HCT116 (cell line): ENCODE results near the gene ERVFRD-1. TPM values are rescaled to one million over a fixed set of nuclear protein-coding genes. Genes with fewer than 3 reads are reported as not detected.

Source experiments
- ATAC-seq: fragments of 200-7000 bp; cut with Tn5 transposase; 2 replicates; pipeline ENCODE4 v1.9.1; 2020; ENCODE audit warnings: mild to moderate bottlenecking, moderate library complexity
- BruUV-seq: library from RNA; stranded (reverse); fragments of 400-500 nt; replicated peaks from 2 replicates; lab custom pipeline; 2021; lab: Mats Ljungman, UMichigan
- CTCF ChIA-PET: fragments of 300-600 bp; sonication (Branson Sonifier 250); formaldehyde crosslinking; loops from one replicate; lab custom pipeline; 2021; ENCODE audit warnings: antibody characterized with exemption; lab: Charles Lee
- POLR2A ChIA-PET: fragments of 300-600, 350-600 bp; sonication (Branson Sonifier 250); formaldehyde crosslinking; loops from one replicate; lab custom pipeline; 2021; ENCODE audit warnings: antibody characterized with exemption; lab: Charles Lee
- RAD21 ChIA-PET, 2 experiments: fragments of 300-600 bp; sonication (Branson Sonifier 250); formaldehyde crosslinking; loops; one replicate each; lab custom pipeline; 2023; ENCODE audit warnings: low total read pairs in 2 of 2; ENCODE audit not compliant: uncharacterized antibody in 2 of 2, unreplicated experiment in 2 of 2, low non-redundant PET in 1 of 2; lab: Charles Lee
- DNase-seq: peaks from one replicate; pipeline ENCODE4 v3.0.0-alpha.2; 2010; ENCODE audit warnings: low read depth, low spot score
- H2AFZ ChIP-seq: fragments of 200-600 bp; shearing (Covaris generic), sonication (generic); 2 replicates; pipeline ENCODE4 v1.6.1; 2017; ENCODE audit warnings: low read depth, mixed run types, mixed read lengths, antibody characterized with exemption, low read length; ENCODE audit not compliant: poor library complexity, severe bottlenecking
- H3K27ac ChIP-seq: 2 replicates; pipeline ENCODE4 v1.5.1; 2012; ENCODE audit warnings: low read depth, low read length
- H3K27me3 ChIP-seq: fragments of 200-600 bp; sonication (generic); 2 replicates; pipeline ENCODE4 v1.6.1; 2016; ENCODE audit warnings: mixed run types, low read length, mixed read lengths; ENCODE audit not compliant: insufficient read depth
- H3K36me3 ChIP-seq, 2 experiments: fragments of 200-500 bp in 1 of 2; fragments of 200-600 bp in 1 of 2; sonication (Bioruptor generic) in 1 of 2; sonication (generic) in 1 of 2; 2 replicates each; pipeline versions ENCODE4 v1.5.1 to v1.6.1; 2014 to 2016; ENCODE audit warnings: low read length in 2 of 2, inconsistent platforms in 1 of 2, mixed read lengths in 1 of 2, mixed run types in 1 of 2; ENCODE audit not compliant: insufficient read depth in 2 of 2, control insufficient read depth in 1 of 2
- H3K4me1 ChIP-seq, 2 experiments: fragments of 200-600 bp in 1 of 2; sonication (generic) in 1 of 2; 2 replicates each; pipeline versions ENCODE4 v1.5.1 to v1.6.1; 2012 to 2017; ENCODE audit warnings: low read length in 2 of 2, inconsistent platforms in 1 of 2, mild to moderate bottlenecking in 1 of 2, mixed read lengths in 1 of 2, mixed run types in 1 of 2, moderate library complexity in 1 of 2; ENCODE audit not compliant: insufficient read depth in 2 of 2, control insufficient read depth in 1 of 2
- H3K4me2 ChIP-seq: fragments of 200-600 bp; sonication (generic); 2 replicates; pipeline ENCODE4 v1.6.1; 2017; ENCODE audit warnings: mixed run types, low read length, mixed read lengths
- H3K4me3 ChIP-seq, 2 experiments: fragments of 200-600 bp in 1 of 2; sonication (generic) in 1 of 2; replicated peaks in 1 of 2; 2 replicates each; pipeline ENCODE4 v1.5.1; 2011 to 2016; ENCODE audit warnings: low read length in 2 of 2, control low read depth in 1 of 2, low read depth in 1 of 2, mild to moderate bottlenecking in 1 of 2, mixed read lengths in 1 of 2, mixed run types in 1 of 2
- H3K79me2 ChIP-seq: fragments of 200-600 bp; sonication (generic); 2 replicates; pipeline ENCODE4 v1.6.1; 2017; ENCODE audit warnings: mild to moderate bottlenecking, mixed run types, low read length, moderate library complexity, mixed read lengths; ENCODE audit not compliant: insufficient read depth
- H3K9ac ChIP-seq: fragments of 200-600 bp; sonication (generic); 2 replicates; pipeline ENCODE4 v1.6.1; 2016; ENCODE audit warnings: low read length, mixed read lengths
- H3K9me2 ChIP-seq: fragments of 200-600 bp; sonication (generic), shearing (Covaris generic); 2 replicates; pipeline ENCODE4 v1.6.1; 2017; ENCODE audit warnings: mixed run types, mild to moderate bottlenecking, moderate library complexity; ENCODE audit not compliant: insufficient read depth
- H3K9me3 ChIP-seq, 2 experiments: fragments of 200-500 bp in 1 of 2; fragments of 200-600 bp in 1 of 2; sonication (Bioruptor generic) in 1 of 2; sonication (generic) in 1 of 2; 2 replicates each; pipeline ENCODE4 v1.6.1; 2014 to 2017; ENCODE audit warnings: low read length in 2 of 2, mixed read lengths in 2 of 2, inconsistent platforms in 1 of 2, low read depth in 1 of 2, mild to moderate bottlenecking in 1 of 2, mixed run types in 1 of 2, moderate library complexity in 1 of 2; ENCODE audit not compliant: control insufficient read depth in 1 of 2, insufficient read depth in 1 of 2
- H4K20me1 ChIP-seq: fragments of 200-600 bp; sonication (generic), shearing (Covaris generic); 2 replicates; pipeline ENCODE4 v1.6.1; 2017; ENCODE audit warnings: mixed run types, mild to moderate bottlenecking, moderate library complexity; ENCODE audit not compliant: insufficient read depth
- ATF3 ChIP-seq: IDR thresholded peaks from 2 replicates; pipeline ENCODE4 v1.6.1; 2012
- CBX3 ChIP-seq: IDR thresholded peaks from 2 replicates; pipeline ENCODE4 v1.6.1; 2012; ENCODE audit warnings: low read depth
- CEBPB ChIP-seq: IDR thresholded peaks from 2 replicates; pipeline ENCODE4 v1.6.1; 2012; ENCODE audit warnings: low read depth
- EGR1 ChIP-seq: IDR thresholded peaks from 2 replicates; pipeline ENCODE4 v1.6.1; 2012; ENCODE audit warnings: low read depth
- ELF1 ChIP-seq: IDR thresholded peaks from 2 replicates; pipeline ENCODE4 v1.6.1; 2012; ENCODE audit warnings: low read depth, borderline replicate concordance
- EZH2phosphoT487 ChIP-seq: fragments of 200-600 bp; IDR thresholded peaks from 2 replicates; pipeline ENCODE4 v1.6.1; 2018; ENCODE audit warnings: antibody characterized with exemption, borderline replicate concordance
- FOSL1 ChIP-seq: IDR thresholded peaks from 2 replicates; pipeline ENCODE4 v1.6.1; 2012; ENCODE audit warnings: low read depth
- JUND ChIP-seq: IDR thresholded peaks from 2 replicates; pipeline ENCODE4 v1.6.1; 2012
- POLR2AphosphoS5 ChIP-seq: IDR thresholded peaks from 2 replicates; pipeline ENCODE4 v1.6.1; 2011; ENCODE audit warnings: mild to moderate bottlenecking, low read depth, low read length, moderate library complexity
- RAD21 ChIP-seq: IDR thresholded peaks from 2 replicates; pipeline ENCODE4 v1.6.1; 2012; ENCODE audit warnings: low read depth, mild to moderate bottlenecking
- REST ChIP-seq: IDR thresholded peaks from 2 replicates; pipeline ENCODE4 v1.6.1; 2012; ENCODE audit warnings: low read depth
- SIN3A ChIP-seq: IDR thresholded peaks from 2 replicates; pipeline ENCODE4 v1.6.1; 2012; ENCODE audit warnings: low read depth
- SRF ChIP-seq: IDR thresholded peaks from 2 replicates; pipeline ENCODE4 v1.6.1; 2012; ENCODE audit warnings: low read depth
- TCF7L2 ChIP-seq: IDR thresholded peaks from 2 replicates; pipeline ENCODE4 v1.7.0; 2011; ENCODE audit warnings: borderline replicate concordance, inconsistent platforms; ENCODE audit not compliant: insufficient read depth, insufficient read length; ENCODE audit errors: extremely low read depth
- ZFX ChIP-seq: fragments of 450-650 bp; IDR thresholded peaks from 2 replicates; pipeline ENCODE4 v1.6.1; 2017
- intact Hi-C: fragments of 100-400 bp; cut with micrococcal nuclease; formaldehyde crosslinking; loops from 2 replicates; pipeline ENCODE4 v1.10.0; 2022
- total RNA-seq: library from RNA; stranded (reverse); gene quantifications from one replicate; pipeline ENCODE4 v1.2.1, GENCODE V29; 2021; ENCODE audit not compliant: unreplicated experiment

ERVFRD-1 gene
- total RNA-seq, 1 experiment from 2014 or later, result not detected

DNA sequence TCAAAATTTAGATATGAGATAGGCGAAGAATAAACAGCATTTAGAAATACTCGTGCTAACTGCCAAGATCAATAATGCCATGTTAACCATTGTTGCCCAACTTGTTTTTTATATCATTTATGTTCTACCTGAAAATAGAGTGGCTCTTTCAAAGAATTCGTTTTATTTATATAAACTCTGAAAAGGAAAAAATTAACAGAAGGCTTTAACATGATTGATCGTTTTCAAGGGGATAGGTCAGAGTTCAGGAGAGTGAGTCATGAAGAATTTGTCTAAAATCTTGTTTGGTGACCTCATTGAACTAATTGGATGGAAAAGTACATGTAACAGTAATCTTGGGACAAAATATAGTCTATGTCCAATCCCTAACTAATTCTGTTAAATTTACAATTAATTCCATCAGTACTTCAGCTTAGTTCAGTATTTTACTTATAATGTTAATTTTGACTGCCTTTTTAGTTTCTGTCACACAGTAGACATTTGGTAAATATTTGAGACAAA lies 56.3 kb downstream of the ERVFRD-1 start:
- H3K4me2 ChIP-seq, result no peak overlapping the region

More for the DNA sequence above, 56.3 kb downstream of the ERVFRD-1 start:
- H3K27ac ChIP-seq, result no peak overlapping the region
- BruUV-seq, result no TSS peak
- POLR2A ChIA-PET, result no interaction called here
- H3K9me2 ChIP-seq, result no peaks in the 10 kb centered on the region
- H3K4me3 ChIP-seq, result no peak overlapping the region
- CTCF ChIA-PET, result interaction anchor here (1.2 kb wide), 1 partner anchor 14 kb away, joined by 4 read pairs; no protein-coding TSS in a partner anchor
- no peaks in the 10 kb centered on the region for H3K36me3 ChIP-seq
- no peak overlapping the region for H3K9ac ChIP-seq
- H3K79me2 ChIP-seq, result no peaks in the 10 kb centered on the region
- intact Hi-C loops, result no loop called here
- H4K20me1 ChIP-seq, result no peaks in the 10 kb centered on the region
- H3K4me1 ChIP-seq, result peaks cover 7 to 11% of the 10 kb centered on the region in 2 experiments; a peak in 2 of 4 replicates
- ATAC-seq (no peak), DNase-seq (no peak)
- no peaks in the 10 kb centered on the region for H3K9me3 ChIP-seq
- RAD21 ChIA-PET, result no interaction called here
- H2AFZ ChIP-seq, result peak overlapping the region; percentile 23
- no peak for TF ChIP-seq POLR2AphosphoS5
- TF ChIP-seq EGR1, result no peak
- TF ChIP-seq FOSL1, result no peak
- TF ChIP-seq SIN3A, result no peak
- no peak for TF ChIP-seq ELF1
- TF ChIP-seq EZH2phosphoT487, result no peak
- TF ChIP-seq JUND, result no peak
- TF ChIP-seq CEBPB, result no peak
- TF ChIP-seq TCF7L2, result no peak
- no peak for TF ChIP-seq ATF3
- TF ChIP-seq SRF, result no peak
- no peak for TF ChIP-seq RAD21
- no peak for TF ChIP-seq ZFX
- TF ChIP-seq REST, result no peak
- no peak for TF ChIP-seq CBX3
- no peaks in the 10 kb centered on the region for H3K27me3 ChIP-seq
